Measurements from ENCODE around the gene UNC5CL. TPM values are rescaled to one million over a fixed set of nuclear protein-coding genes. Genes with fewer than 3 reads are reported as not detected.

The UNC5CL gene
- total RNA-seq, 1 donor: not detected

DNA sequence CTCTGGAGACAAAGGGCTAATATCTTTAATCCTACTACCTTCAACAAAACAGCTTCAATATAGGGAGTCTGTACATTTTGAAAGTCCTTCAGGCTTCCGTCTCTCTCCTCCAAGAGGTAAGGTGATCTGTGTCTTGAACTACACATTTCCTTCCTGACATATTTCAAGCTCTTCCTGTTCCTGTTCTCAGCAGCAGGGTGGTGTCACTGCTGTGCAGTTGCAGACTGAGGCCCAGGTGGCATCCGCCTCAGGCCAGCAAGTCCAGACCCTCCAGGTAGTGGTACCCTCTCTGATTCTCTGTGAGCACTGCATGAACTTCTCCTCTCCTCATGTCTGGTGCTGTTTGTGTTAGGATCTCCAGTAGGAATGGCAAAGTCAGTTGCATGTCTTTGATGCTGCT is 41.6 kb upstream of the UNC5CL start:
- Histone ChIP-seq H4K20me1 (ENCODE audit: insufficient read depth, low read length) (no peaks in the 10 kb centered on the region), H3K36me3 (ENCODE audit: insufficient read depth, low read length) (peaks cover 18% of the 10 kb centered on the region), H3K9me3 (ENCODE audit: low read depth, low read length) (no peaks in the 10 kb centered on the region), H3K27ac (ENCODE audit: low read depth, low read length) (no peak overlapping the region), H3K4me1 (ENCODE audit: insufficient read depth, low read length) (no peaks in the 10 kb centered on the region), H2AFZ (ENCODE audit: low read length) (no peak overlapping the region), H3K79me2 (ENCODE audit: insufficient read depth, low read length) (peaks cover 70% of the 10 kb centered on the region), H3K4me3 (ENCODE audit: insufficient read depth, low read length) (no peak overlapping the region), H3K27me3 (ENCODE audit: insufficient read depth, low read length) (no peaks in the 10 kb centered on the region), H3K4me2 (ENCODE audit: insufficient read depth, low read length) (no peak overlapping the region)
- DNase-seq (ENCODE audit: insufficient read length, low spot score, missing footprints): no peak
- TF ChIP-seq, protein P1, sequence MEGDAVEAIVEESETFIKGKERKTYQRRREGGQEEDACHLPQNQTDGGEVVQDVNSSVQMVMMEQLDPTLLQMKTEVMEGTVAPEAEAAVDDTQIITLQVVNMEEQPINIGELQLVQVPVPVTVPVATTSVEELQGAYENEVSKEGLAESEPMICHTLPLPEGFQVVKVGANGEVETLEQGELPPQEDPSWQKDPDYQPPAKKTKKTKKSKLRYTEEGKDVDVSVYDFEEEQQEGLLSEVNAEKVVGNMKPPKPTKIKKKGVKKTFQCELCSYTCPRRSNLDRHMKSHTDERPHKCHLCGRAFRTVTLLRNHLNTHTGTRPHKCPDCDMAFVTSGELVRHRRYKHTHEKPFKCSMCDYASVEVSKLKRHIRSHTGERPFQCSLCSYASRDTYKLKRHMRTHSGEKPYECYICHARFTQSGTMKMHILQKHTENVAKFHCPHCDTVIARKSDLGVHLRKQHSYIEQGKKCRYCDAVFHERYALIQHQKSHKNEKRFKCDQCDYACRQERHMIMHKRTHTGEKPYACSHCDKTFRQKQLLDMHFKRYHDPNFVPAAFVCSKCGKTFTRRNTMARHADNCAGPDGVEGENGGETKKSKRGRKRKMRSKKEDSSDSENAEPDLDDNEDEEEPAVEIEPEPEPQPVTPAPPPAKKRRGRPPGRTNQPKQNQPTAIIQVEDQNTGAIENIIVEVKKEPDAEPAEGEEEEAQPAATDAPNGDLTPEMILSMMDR (IDR thresholded peaks at IDR 0.05; ENCODE audit: extremely low read depth, low read depth, low read length): no peak

DNA sequence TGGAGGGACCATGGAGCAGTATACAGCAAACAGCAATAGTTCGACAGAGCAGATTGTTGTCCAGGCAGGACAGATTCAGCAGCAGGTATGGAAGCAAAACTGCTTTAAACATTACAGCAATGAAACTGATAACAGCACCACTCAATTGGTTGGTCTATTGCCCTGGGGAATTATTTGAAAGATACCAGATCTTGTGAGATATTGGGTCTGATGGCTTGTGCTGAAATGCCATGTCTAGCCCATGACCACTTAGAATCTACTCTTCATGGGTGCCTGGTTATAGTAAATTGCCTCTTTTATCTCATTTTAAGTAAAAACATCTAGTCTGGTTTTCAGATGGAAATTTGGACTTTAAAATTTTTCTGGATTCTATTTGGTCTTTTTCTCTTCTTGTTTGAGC is 40.1 kb upstream of the UNC5CL start:
- no peak for DNase-seq (ENCODE audit: insufficient read length, low spot score, missing footprints)
- Histone ChIP-seq H2AFZ (ENCODE audit: low read length) (no peak overlapping the region), H3K9me3 (ENCODE audit: low read depth, low read length) (no peaks in the 10 kb centered on the region), H3K4me2 (ENCODE audit: insufficient read depth, low read length) (no peak overlapping the region), H3K36me3 (ENCODE audit: insufficient read depth, low read length) (peaks cover 16% of the 10 kb centered on the region), H3K4me1 (ENCODE audit: insufficient read depth, low read length) (peaks cover 15% of the 10 kb centered on the region), H3K27me3 (ENCODE audit: insufficient read depth, low read length) (no peaks in the 10 kb centered on the region), H4K20me1 (ENCODE audit: insufficient read depth, low read length) (peaks cover 6% of the 10 kb centered on the region), H3K4me3 (ENCODE audit: insufficient read depth, low read length) (no peak overlapping the region), H3K27ac (ENCODE audit: low read depth, low read length) (no peak overlapping the region), H3K79me2 (ENCODE audit: insufficient read depth, low read length) (peaks cover 86% of the 10 kb centered on the region)
- TF ChIP-seq, protein P1 (IDR thresholded peaks at IDR 0.05; ENCODE audit: extremely low read depth, low read depth, low read length): no peak

DNA sequence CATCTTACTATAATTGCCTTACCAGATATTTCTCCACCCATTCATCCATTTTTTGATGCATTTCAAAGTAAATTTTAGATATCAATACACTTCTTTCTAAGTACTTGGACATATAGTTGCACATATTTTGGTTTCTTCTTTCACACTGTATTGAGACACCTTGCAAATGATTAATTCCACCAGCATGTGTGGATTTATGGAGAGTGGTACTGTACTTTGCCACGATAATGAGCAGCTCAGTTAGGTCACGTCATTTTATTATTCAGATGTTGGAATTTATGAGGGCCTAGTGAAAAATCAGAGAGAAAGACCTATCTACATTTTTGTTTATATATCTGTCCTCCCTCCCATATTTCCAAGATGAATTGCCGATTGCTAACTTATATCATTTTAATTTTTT is 39.1 kb upstream of the UNC5CL start:
- Histone ChIP-seq H4K20me1 (ENCODE audit: insufficient read depth, low read length) (peaks cover 7% of the 10 kb centered on the region), H3K4me1 (ENCODE audit: insufficient read depth, low read length) (peaks cover 17% of the 10 kb centered on the region), H2AFZ (ENCODE audit: low read length) (no peak overlapping the region), H3K36me3 (ENCODE audit: insufficient read depth, low read length) (peaks cover 13% of the 10 kb centered on the region), H3K9me3 (ENCODE audit: low read depth, low read length) (no peaks in the 10 kb centered on the region), H3K4me2 (ENCODE audit: insufficient read depth, low read length) (no peak overlapping the region), H3K27ac (ENCODE audit: low read depth, low read length) (no peak overlapping the region), H3K27me3 (ENCODE audit: insufficient read depth, low read length) (no peaks in the 10 kb centered on the region), H3K4me3 (ENCODE audit: insufficient read depth, low read length) (no peak overlapping the region), H3K79me2 (ENCODE audit: insufficient read depth, low read length) (peaks cover 86% of the 10 kb centered on the region)
- DNase-seq (ENCODE audit: insufficient read length, low spot score, missing footprints): no peak
- TF ChIP-seq, protein P1 (IDR thresholded peaks at IDR 0.05; ENCODE audit: extremely low read depth, low read depth, low read length): no peak

DNA sequence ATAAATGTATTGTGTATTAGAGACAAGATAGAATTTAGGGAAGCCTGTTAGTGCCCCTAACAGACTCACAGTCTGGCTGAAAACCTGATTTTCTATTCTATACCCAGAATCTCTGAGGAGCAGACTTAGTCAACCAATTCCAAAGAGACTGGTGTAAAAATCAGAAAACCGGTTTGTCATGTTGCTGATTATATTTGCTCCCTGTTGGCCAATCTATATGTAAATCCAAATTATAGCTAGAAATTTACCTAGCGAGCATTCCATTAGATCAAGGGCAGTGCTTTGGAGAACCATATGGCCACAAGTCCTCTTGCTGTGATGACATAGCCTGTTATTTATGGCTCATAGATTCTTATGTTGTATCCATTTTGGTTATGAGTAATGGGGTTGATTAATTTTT is 38.5 kb upstream of the UNC5CL start:
- no peak for DNase-seq (ENCODE audit: insufficient read length, low spot score, missing footprints)
- Histone ChIP-seq H3K4me3 (ENCODE audit: insufficient read depth, low read length) (no peak overlapping the region), H3K27me3 (ENCODE audit: insufficient read depth, low read length) (no peaks in the 10 kb centered on the region), H3K79me2 (ENCODE audit: insufficient read depth, low read length) (peaks cover 81% of the 10 kb centered on the region), H3K4me2 (ENCODE audit: insufficient read depth, low read length) (no peak overlapping the region), H4K20me1 (ENCODE audit: insufficient read depth, low read length) (peaks cover 7% of the 10 kb centered on the region), H3K9me3 (ENCODE audit: low read depth, low read length) (no peaks in the 10 kb centered on the region), H2AFZ (ENCODE audit: low read length) (no peak overlapping the region), H3K27ac (ENCODE audit: low read depth, low read length) (no peak overlapping the region), H3K36me3 (ENCODE audit: insufficient read depth, low read length) (peaks cover 13% of the 10 kb centered on the region), H3K4me1 (ENCODE audit: insufficient read depth, low read length) (peaks cover 17% of the 10 kb centered on the region)
- TF ChIP-seq, protein P1 (IDR thresholded peaks at IDR 0.05; ENCODE audit: extremely low read depth, low read depth, low read length): no peak

Data from osteoblast (primary cell).